Measurements from ENCODE around the gene HMGN1. TPM values are rescaled to one million over a fixed set of nuclear protein-coding genes. Genes with fewer than 3 reads are reported as not detected.

The HMGN1 gene
- polyA plus RNA-seq, 1 experiment = 288 TPM

DNA sequence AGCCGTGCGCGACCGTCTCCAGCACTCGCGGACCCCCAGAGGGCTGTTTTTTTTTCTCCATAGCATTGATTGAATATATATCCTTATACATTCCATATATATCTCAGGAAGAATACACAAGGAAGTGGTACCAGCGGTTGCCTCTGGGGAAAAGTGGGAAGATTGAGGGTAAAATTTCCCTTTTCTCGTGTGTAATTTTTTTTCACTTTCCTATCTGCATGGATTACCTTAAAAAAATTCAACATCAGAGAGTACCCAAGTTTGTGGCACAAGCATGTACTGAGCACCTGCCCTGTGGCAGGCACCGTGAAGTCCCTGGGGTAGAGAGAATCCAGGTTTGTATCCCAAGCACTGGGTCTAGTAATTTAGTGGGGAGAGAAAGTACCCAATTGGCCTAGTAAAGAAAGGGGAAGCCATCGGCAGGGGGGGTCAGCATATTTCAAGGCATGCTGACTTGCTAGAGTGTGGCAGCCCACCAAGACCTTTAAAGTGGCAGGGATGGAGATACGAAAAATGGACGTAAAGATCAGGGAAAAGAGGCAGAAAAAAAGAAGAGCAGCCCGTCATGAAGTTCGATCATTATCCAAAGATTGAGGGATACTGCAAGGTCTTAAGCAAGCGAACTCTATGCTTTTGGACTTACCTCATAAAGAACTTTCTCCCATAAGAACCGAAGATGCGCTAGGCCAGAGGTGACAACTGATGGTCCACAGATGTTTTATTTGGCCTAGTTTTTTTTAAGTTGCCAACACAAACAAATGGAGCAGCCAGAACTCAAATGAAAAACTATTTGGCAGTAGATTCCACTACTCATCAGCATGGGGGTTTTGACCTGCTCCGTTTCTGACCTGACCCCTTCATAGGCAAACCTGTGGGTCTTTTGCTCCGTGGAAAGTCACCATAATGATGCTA lies 1.5 kb upstream of the HMGN1 start:
- Histone ChIP-seq H3K9me3 (ENCODE audit: control insufficient read depth, insufficient read depth, low read length) (peaks cover 8% of the 10 kb centered on the region; the same call in 1 of the 2 replicates), H3K27ac (ENCODE audit: low read depth, low read length) (no peak overlapping the region), H3K27me3 (ENCODE audit: control insufficient read depth, insufficient read depth, low read length) (no peaks in the 10 kb centered on the region), H3K4me3 (ENCODE audit: low read depth, low read length) (peak overlapping the region; percentile 61)
- CTCF ChIA-PET = interaction anchor here (0.9 kb wide), 1 partner anchor 37 kb away, joined by 4 read pairs; no protein-coding TSS in a partner anchor
- DNase-seq (ENCODE audit: low read depth, low spot score) = no peak
- TF ChIP-seq, protein P1, sequence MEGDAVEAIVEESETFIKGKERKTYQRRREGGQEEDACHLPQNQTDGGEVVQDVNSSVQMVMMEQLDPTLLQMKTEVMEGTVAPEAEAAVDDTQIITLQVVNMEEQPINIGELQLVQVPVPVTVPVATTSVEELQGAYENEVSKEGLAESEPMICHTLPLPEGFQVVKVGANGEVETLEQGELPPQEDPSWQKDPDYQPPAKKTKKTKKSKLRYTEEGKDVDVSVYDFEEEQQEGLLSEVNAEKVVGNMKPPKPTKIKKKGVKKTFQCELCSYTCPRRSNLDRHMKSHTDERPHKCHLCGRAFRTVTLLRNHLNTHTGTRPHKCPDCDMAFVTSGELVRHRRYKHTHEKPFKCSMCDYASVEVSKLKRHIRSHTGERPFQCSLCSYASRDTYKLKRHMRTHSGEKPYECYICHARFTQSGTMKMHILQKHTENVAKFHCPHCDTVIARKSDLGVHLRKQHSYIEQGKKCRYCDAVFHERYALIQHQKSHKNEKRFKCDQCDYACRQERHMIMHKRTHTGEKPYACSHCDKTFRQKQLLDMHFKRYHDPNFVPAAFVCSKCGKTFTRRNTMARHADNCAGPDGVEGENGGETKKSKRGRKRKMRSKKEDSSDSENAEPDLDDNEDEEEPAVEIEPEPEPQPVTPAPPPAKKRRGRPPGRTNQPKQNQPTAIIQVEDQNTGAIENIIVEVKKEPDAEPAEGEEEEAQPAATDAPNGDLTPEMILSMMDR (IDR thresholded peaks at IDR 0.05; ENCODE audit: low read depth, low read length) = no peak
- POLR2A ChIA-PET = interaction anchor here (0.6 to 1.0 kb wide), 2 partner anchors 30 kb away, joined by 4 read pairs; a partner anchor contains a TSS

DNA sequence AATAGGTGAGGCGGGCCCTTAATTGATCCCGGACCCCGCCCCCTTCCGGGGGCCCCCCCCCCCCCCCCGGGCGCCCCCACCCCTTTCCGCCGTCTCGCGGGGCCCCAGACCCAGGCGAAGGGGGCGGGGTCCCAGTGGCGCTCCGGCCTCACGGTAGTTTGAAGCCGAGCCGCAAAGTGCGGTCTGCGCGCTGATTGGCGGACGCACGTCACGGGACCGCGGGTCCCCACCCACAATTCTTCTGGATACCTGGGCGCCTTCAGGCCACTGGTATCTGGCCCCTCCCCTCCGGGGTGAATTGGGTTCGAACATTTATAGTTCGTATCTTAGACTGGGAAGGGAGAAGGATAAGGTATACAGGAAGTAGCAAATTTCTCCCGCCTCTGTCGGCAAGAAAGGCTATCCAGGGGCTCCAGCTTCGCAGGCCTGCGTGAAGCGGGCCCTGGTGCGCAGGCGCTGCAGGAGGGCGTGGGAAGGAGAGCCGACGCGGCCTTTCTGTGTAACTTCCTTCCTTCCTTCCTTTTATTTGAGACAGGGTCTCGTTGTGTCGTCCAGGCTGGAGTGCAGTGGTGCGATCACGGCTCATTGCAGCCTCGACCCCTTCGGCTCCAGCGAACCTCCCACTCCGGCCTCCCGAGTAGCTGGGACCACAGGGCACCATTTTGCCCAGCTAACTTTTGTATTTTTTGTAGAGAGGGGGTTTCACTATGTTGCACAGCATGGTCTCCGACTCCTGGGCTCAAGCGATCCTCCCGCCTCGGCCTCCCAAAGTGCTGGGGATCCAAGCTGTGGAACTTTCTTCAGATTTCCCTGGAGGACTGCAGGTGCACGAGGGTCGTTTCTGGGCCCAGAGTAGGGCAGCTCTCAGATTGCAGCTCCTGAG lies 564 bp upstream of the HMGN1 start:
- ChIA-PET CTCF (interaction anchor here (0.9 kb wide), 1 partner anchor 38 kb away, joined by 4 read pairs; no protein-coding TSS in a partner anchor), POLR2A (interaction anchor here (0.6 to 1.7 kb wide), 3 partner anchors 29 to 31 kb away, joined by 4 to 7 read pairs (median 4); a partner anchor contains a TSS)
- Histone ChIP-seq H3K27me3 (ENCODE audit: control insufficient read depth, insufficient read depth, low read length) (no peaks in the 10 kb centered on the region), H3K27ac (ENCODE audit: low read depth, low read length) (peak overlapping the region; percentile 23), H3K4me3 (ENCODE audit: low read depth, low read length) (peak overlapping the region; percentile 61), H3K9me3 (ENCODE audit: control insufficient read depth, insufficient read depth, low read length) (peaks cover 8% of the 10 kb centered on the region; the same call in 1 of the 2 replicates)
- TF ChIP-seq, protein P1 (IDR thresholded peaks at IDR 0.05; ENCODE audit: low read depth, low read length) = no peak
- DNase-seq (ENCODE audit: low read depth, low spot score) = peak; percentile 82

DNA sequence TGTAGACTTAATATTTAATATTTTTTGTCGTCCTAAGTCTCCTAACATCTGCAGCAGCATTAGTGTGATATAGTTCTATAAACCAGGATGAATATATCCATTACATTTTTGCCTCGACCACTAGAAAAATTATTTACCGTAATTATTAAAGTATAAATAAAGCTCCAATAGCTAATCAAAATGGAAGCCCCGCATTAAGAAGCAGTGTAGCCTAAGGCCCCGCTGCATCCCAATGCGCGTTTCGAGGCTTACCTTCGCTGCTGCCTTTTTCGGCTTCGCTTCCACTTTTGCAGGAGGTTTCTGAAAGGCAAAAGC lies 891 bp downstream of the HMGN1 start:
- ChIA-PET POLR2A (interaction anchor here (0.5 to 1.7 kb wide), 8 partner anchors 9 to 165 kb away, joined by 3 to 9 read pairs (median 6); partner anchors contain the start of genes BRWD1 and PSMG1), CTCF (interaction anchor here (0.9 to 1.9 kb wide), 4 partner anchors 32 to 93 kb away, joined by 3 to 17 read pairs (median 6); a partner anchor contains a TSS)
- H3K4me3 ChIP-seq (ENCODE audit: low read depth, low read length) = peak overlapping the region; percentile 86
- peaks cover 5% of the 10 kb centered on the region; the same call in 1 of the 2 replicates for H3K9me3 ChIP-seq (ENCODE audit: control insufficient read depth, insufficient read depth, low read length)
- TF ChIP-seq, protein P1 (IDR thresholded peaks at IDR 0.05; ENCODE audit: low read depth, low read length) = no peak
- peak overlapping the region; percentile 82 for H3K27ac ChIP-seq (ENCODE audit: low read depth, low read length)
- H3K27me3 ChIP-seq (ENCODE audit: control insufficient read depth, insufficient read depth, low read length) = no peaks in the 10 kb centered on the region
- DNase-seq (ENCODE audit: low read depth, low spot score) = no peak

DNA sequence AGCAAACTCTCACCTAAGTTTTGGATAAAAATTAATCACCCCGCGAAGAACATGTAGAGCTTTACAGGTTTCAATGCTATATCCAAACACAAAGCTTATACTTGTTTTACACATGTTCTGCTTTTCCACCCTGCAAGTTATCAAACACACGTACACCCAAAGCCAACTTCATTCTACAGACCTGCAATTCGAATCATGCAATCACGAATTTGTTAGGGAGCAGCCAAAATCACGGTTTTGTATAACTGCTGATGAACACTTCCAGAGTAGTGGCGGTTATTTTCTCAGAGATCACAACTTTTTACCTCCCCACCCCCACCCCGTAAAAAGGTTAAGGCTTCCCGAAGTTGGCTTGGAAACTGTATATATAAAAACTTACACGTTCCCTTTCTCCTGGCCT lies 1.4 kb downstream of the HMGN1 start:
- H3K27ac ChIP-seq (ENCODE audit: low read depth, low read length) = no peak overlapping the region
- peaks cover 5% of the 10 kb centered on the region; the same call in 1 of the 2 replicates for H3K9me3 ChIP-seq (ENCODE audit: control insufficient read depth, insufficient read depth, low read length)
- POLR2A ChIA-PET = interaction anchor here (0.5 to 1.7 kb wide), 6 partner anchors 28 to 164 kb away, joined by 3 to 9 read pairs (median 7); partner anchors contain the start of genes BRWD1 and PSMG1
- DNase-seq (ENCODE audit: low read depth, low spot score) = no peak
- CTCF ChIA-PET = interaction anchor here (1.2 to 1.9 kb wide), 3 partner anchors 35 to 94 kb away, joined by 3 to 17 read pairs (median 8); no protein-coding TSS in a partner anchor
- H3K27me3 ChIP-seq (ENCODE audit: control insufficient read depth, insufficient read depth, low read length) = no peaks in the 10 kb centered on the region
- TF ChIP-seq, protein P1 (IDR thresholded peaks at IDR 0.05; ENCODE audit: low read depth, low read length) = no peak
- H3K4me3 ChIP-seq (ENCODE audit: low read depth, low read length) = peak overlapping the region; percentile 86
